Large intestine (tissue), 12 donors: ENCODE results near the gene PLSCR2. TPM values are rescaled to one million over a fixed set of nuclear protein-coding genes. Genes with fewer than 3 reads are reported as not detected.

Experiments used
- DNase-seq, 2 donors: peaks; one replicate each; pipeline versions ENCODE4 v3.0.0 to v3.0.0-alpha.2; 2013
- H3K27ac ChIP-seq: one replicate; pipeline ENCODE4 v1.5.1; 2013; ENCODE audit warnings: low read length
- H3K27me3 ChIP-seq: 2 replicates; pipeline ENCODE4 v1.6.1; 2013; ENCODE audit warnings: low read length; ENCODE audit not compliant: control insufficient read depth, insufficient read depth
- H3K36me3 ChIP-seq: 2 replicates; pipeline ENCODE4 v1.6.1; 2013; ENCODE audit warnings: low read length; ENCODE audit not compliant: control insufficient read depth, insufficient read depth
- H3K4me1 ChIP-seq: one replicate; pipeline ENCODE4 v1.6.1; 2013; ENCODE audit warnings: low read length; ENCODE audit not compliant: control insufficient read depth, insufficient read depth
- H3K4me3 ChIP-seq: one replicate; pipeline ENCODE4 v1.5.1; 2013; ENCODE audit warnings: low read length
- H3K9me3 ChIP-seq: one replicate; pipeline ENCODE4 v1.6.1; 2013; ENCODE audit warnings: mild to moderate bottlenecking, low read depth, low read length, moderate library complexity; ENCODE audit not compliant: control insufficient read depth
- whole genome bisulfite sequencing: methylation state at CpG from one replicate; pipeline ENCODE4 v1.1.5; 2013; ENCODE audit warnings: low lambda C conversion rate; ENCODE audit not compliant: insufficient coverage; 5-methylcytosine and 5-hydroxymethylcytosine counted together
- long read RNA-seq, 11 donors: transcript quantifications; one replicate each; lab custom pipeline, GENCODE V29; 2026
- polyA plus RNA-seq: library from polyadenylated mRNA; unstranded; fragments of 120-200 nt; gene quantifications from one replicate; pipeline ENCODE4 v1.2.1, GENCODE V29; 2013

The PLSCR2 gene
- polyA plus RNA-seq, result 0.79 TPM
- long read RNA-seq, donor 1, result 0 reads
- long read RNA-seq, donor 2, result 0 reads
- long read RNA-seq, donor 3, result 0 reads
- long read RNA-seq, donor 4, result 0 reads
- long read RNA-seq, donor 5, result 0 reads
- long read RNA-seq, donor 6, result 0 reads
- long read RNA-seq, donor 7, result 0 reads
- long read RNA-seq, donor 8, result 0 reads
- long read RNA-seq, donor 9, result 0 reads
- long read RNA-seq, donor 10, result 0 reads
- long read RNA-seq, donor 11, result 0 reads

GRCh38 chr3:146469150-146470017, at the start of gene PLSCR2:
PLSCR2 (minus strand) TSS chr3:146469561; CDS start chr3:146459904, 9,657 bp downstream.
- H3K4me3 ChIP-seq, result peak within 1 kb of the TSS; percentile 67

GRCh38 chr3:146517684-146518435, 48.5 kb upstream of the PLSCR2 start:
- Histone ChIP-seq H3K36me3 (peaks cover 25% of the 10 kb centered on the region), H3K4me3 (no peak overlapping the region), H3K4me1 (peaks cover 17% of the 10 kb centered on the region), H3K9me3 (no peaks in the 10 kb centered on the region), H3K27ac (peak overlapping the region; percentile 53), H3K27me3 (no peaks in the 10 kb centered on the region)
- DNase-seq, result peak; percentile 25 to 74
- WGBS, result 60% methylated on average over 1 of the region's 4 CpGs

More at GRCh38 chr3:146469150-146470017, at the start of gene PLSCR2:
- no peaks in the 10 kb centered on the region for H3K27me3 ChIP-seq
- no peaks in the 10 kb centered on the region for H3K36me3 ChIP-seq
- no peaks in the 10 kb centered on the region for H3K9me3 ChIP-seq
- peak; percentile 85 to 93 for DNase-seq
- WGBS, result no CpG with 5 or more reads among the region's 51 CpGs
- H3K27ac ChIP-seq, result peak within 1 kb of the TSS; percentile 77
- H3K4me1 ChIP-seq, result peaks cover 5% of the 10 kb centered on the region

- WGBS, result 90% methylated on average over 1 of the region's 2 CpGs
- Histone ChIP-seq H3K27me3 (no peaks in the 10 kb centered on the region), H3K36me3 (peaks cover 19% of the 10 kb centered on the region), H3K27ac (peak overlapping the region; percentile 49), H3K4me1 (peaks cover 35% of the 10 kb centered on the region), H3K4me3 (no peak overlapping the region), H3K9me3 (no peaks in the 10 kb centered on the region)
- peak in 1 of 2 donors; percentile 22 for DNase-seq
These were observed 44.2 kb upstream of the PLSCR2 start for GRCh38 chr3:146513386-146514051.

GRCh38 chr3:146511402-146512134, 42.2 kb upstream of the PLSCR2 start:
- H3K36me3 ChIP-seq, result peaks cover 18% of the 10 kb centered on the region
- H3K27ac ChIP-seq, result peak overlapping the region; percentile 94
- peak; percentile 81 to 94 for DNase-seq
- no CpG with 5 or more reads among the region's 3 CpGs for WGBS
- no peaks in the 10 kb centered on the region for H3K9me3 ChIP-seq
- H3K4me3 ChIP-seq, result no peak overlapping the region
- H3K4me1 ChIP-seq, result peaks cover 29% of the 10 kb centered on the region
- no peaks in the 10 kb centered on the region for H3K27me3 ChIP-seq

- no peak for DNase-seq
- peaks cover 27% of the 10 kb centered on the region for H3K4me1 ChIP-seq
- H3K27me3 ChIP-seq, result no peaks in the 10 kb centered on the region
- no peak overlapping the region for H3K4me3 ChIP-seq
- H3K9me3 ChIP-seq, result no peaks in the 10 kb centered on the region
- H3K27ac ChIP-seq, result peak overlapping the region; percentile 64
- WGBS, result no CpG with 5 or more reads among the region's 1 CpG
- H3K36me3 ChIP-seq, result no peaks in the 10 kb centered on the region
These were observed 38.2 kb upstream of the PLSCR2 start for GRCh38 chr3:146507331-146508120.

- Histone ChIP-seq H3K9me3 (no peaks in the 10 kb centered on the region), H3K36me3 (no peaks in the 10 kb centered on the region), H3K4me1 (peaks cover 12% of the 10 kb centered on the region), H3K4me3 (no peak overlapping the region), H3K27me3 (no peaks in the 10 kb centered on the region), H3K27ac (no peak overlapping the region)
- WGBS, result 100% methylated on average over 1 of the region's 1 CpG
- no peak for DNase-seq
These were observed 36.2 kb upstream of the PLSCR2 start for GRCh38 chr3:146505516-146505915.

- peak in 1 of 2 donors; percentile 36 for DNase-seq
- H3K36me3 ChIP-seq, result no peaks in the 10 kb centered on the region
- H3K4me1 ChIP-seq, result peaks cover 12% of the 10 kb centered on the region
- H3K27ac ChIP-seq, result no peak overlapping the region
- WGBS, result 25% methylated on average over 1 of the region's 3 CpGs
- H3K9me3 ChIP-seq, result no peaks in the 10 kb centered on the region
- no peak overlapping the region for H3K4me3 ChIP-seq
- H3K27me3 ChIP-seq, result no peaks in the 10 kb centered on the region
These were observed 35.3 kb upstream of the PLSCR2 start for GRCh38 chr3:146504498-146505197.

GRCh38 chr3:146503461-146504202, 34.3 kb upstream of the PLSCR2 start:
- no peak overlapping the region for H3K4me3 ChIP-seq
- no peaks in the 10 kb centered on the region for H3K36me3 ChIP-seq
- no peaks in the 10 kb centered on the region for H3K9me3 ChIP-seq
- H3K27ac ChIP-seq, result no peak overlapping the region
- WGBS, result 88% methylated on average over 5 of the region's 12 CpGs
- peak in 1 of 2 donors; percentile 43 for DNase-seq
- peaks cover 12% of the 10 kb centered on the region for H3K4me1 ChIP-seq
- no peaks in the 10 kb centered on the region for H3K27me3 ChIP-seq
